ENCODE results near the gene CCNF.

GRCh38 chr16:2495041-2495440 is 65.8 kb downstream of the CCNF start:
- TF ChIP-seq HOXB13 (CRISPR knock-in tag; IDR thresholded peaks at IDR 0.05; ENCODE audit: low read depth) (no peak), POLR2A (IDR thresholded peaks at IDR 0.05; ENCODE audit: low read length) (no peak), POLR2AphosphoS2 (conservative IDR thresholded peaks at IDR 0.05; ENCODE audit: low read length) (no peak), CTCF (IDR thresholded peaks at IDR 0.05) (no peak), REST (IDR thresholded peaks at IDR 0.05) (no peak), MAZ (IDR thresholded peaks at IDR 0.05; ENCODE audit: borderline replicate concordance, low read depth, low read length) (no peak), NR3C1 (IDR thresholded peaks at IDR 0.05) (no peak), FOSL2 (IDR thresholded peaks at IDR 0.05) (no peak), FOSL2 (CRISPR knock-in tag; IDR thresholded peaks at IDR 0.05) (no peak), MAFK (IDR thresholded peaks at IDR 0.05; ENCODE audit: partially characterized antibody) (no peak), RFX5 (IDR thresholded peaks at IDR 0.05) (no peak), EP300 (IDR thresholded peaks at IDR 0.05) (no peak), ESRRA (IDR thresholded peaks at IDR 0.05; ENCODE audit: borderline replicate concordance, low read length) (no peak)
